ENCODE results near the gene CCDC141. TPM values are rescaled to one million over a fixed set of nuclear protein-coding genes. Genes with fewer than 3 reads are reported as not detected.

CCDC141 gene
- total RNA-seq, 3 donors from 2014 or later (not counting 1 experiment from before 2014, with no cell fraction given): 2.0 to 3.1 (median 2.0) TPM

DNA sequence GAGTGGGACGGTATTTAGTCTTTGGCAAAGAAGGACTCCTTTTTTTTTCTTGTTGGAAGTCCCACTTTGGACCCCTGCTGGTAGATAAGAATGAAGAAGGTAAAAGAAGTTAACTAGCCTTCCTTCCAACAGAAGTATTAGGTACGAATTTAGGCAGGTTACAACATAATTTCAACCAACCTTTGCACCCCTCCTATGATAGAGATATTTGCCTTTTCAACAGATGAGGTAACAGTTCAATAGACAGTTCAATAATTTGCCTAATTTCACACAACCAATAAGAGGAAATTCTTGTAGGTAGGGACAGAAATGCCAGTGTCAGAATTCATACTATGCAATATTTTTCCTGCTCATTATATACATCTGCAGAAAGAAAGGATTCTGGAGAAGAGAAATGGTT is 100.8 kb downstream of the CCDC141 start:
- Mint-ChIP-seq H3K27ac (no peak overlapping the region), H3K9me3 (peaks cover 5 to 7% of the 10 kb centered on the region in 2 donors), H3K36me3 (no peaks in the 10 kb centered on the region), H3K27me3 (ENCODE audit: low read depth in 2 of 2) (no peaks in the 10 kb centered on the region), H3K4me3 (no peak overlapping the region), H3K4me1 (no peaks in the 10 kb centered on the region)
- 100% methylated on average over 1 of the region's 2 CpGs for WGBS (ENCODE audit: insufficient coverage)
- Histone ChIP-seq H3K4me3 (ENCODE audit: low read length) (no peak overlapping the region), H3K36me3 (ENCODE audit: control insufficient read depth, insufficient read depth, low read length) (no peaks in the 10 kb centered on the region), H3K27me3 (ENCODE audit: control insufficient read depth, insufficient read depth, low read length) (no peaks in the 10 kb centered on the region), H3K4me1 (ENCODE audit: control insufficient read depth, insufficient read depth, low read length) (no peaks in the 10 kb centered on the region), H3K9me3 (ENCODE audit: control insufficient read depth, insufficient read depth, low read length) (no peaks in the 10 kb centered on the region), H3K27ac (ENCODE audit: low read length) (no peak overlapping the region)
- TF ChIP-seq, protein P1, sequence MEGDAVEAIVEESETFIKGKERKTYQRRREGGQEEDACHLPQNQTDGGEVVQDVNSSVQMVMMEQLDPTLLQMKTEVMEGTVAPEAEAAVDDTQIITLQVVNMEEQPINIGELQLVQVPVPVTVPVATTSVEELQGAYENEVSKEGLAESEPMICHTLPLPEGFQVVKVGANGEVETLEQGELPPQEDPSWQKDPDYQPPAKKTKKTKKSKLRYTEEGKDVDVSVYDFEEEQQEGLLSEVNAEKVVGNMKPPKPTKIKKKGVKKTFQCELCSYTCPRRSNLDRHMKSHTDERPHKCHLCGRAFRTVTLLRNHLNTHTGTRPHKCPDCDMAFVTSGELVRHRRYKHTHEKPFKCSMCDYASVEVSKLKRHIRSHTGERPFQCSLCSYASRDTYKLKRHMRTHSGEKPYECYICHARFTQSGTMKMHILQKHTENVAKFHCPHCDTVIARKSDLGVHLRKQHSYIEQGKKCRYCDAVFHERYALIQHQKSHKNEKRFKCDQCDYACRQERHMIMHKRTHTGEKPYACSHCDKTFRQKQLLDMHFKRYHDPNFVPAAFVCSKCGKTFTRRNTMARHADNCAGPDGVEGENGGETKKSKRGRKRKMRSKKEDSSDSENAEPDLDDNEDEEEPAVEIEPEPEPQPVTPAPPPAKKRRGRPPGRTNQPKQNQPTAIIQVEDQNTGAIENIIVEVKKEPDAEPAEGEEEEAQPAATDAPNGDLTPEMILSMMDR (IDR thresholded peaks at IDR 0.05): no peak
- intact Hi-C loops (cut with micrococcal nuclease): no loop called here
- ATAC-seq (no peak), DNase-seq (no peak)

DNA sequence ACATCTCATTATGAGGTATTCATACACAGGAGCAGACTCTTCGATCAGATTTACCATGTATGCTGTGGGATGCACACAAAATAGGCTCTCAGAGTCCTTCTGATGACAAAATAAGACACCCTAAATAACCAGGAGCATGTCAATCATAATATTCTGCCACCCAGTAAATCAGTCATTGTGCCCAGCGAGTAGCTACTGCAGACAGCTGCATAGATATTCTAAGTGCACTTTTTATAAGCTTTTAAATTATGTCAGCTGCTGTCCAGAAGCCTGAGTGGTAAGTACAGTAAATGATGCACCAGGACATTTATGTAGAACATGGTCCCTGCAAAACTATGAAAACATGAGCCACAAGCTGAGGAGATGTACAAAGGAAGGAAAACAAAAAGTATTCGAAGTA is 102.9 kb downstream of the CCDC141 start:
- H3K4me1 Mint-ChIP-seq: no peaks in the 10 kb centered on the region
- intact Hi-C loops (cut with micrococcal nuclease): no loop called here

DNA sequence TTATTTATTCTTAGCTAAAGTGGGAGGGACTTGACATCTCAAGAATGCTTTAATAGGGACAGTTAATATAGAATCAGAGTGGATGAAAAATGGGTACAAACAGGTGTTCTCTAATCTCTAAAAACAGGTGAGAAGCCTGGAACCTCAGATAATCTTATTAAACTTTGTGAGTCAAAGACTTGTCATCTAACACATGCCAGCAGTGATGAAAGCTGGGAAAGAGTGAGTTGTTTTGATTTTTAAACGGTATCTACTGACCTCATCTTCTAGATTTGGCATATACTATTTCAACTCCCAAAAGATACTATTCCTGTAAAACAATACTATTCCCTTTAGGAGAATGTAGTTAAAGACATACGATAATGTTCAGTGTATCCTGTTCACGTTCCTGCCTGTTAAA is 103.4 kb downstream of the CCDC141 start:
- H3K4me3 ChIP-seq (ENCODE audit: low read length): no peak overlapping the region
- intact Hi-C loops (cut with micrococcal nuclease): no loop called here
- H3K36me3 ChIP-seq (ENCODE audit: control insufficient read depth, insufficient read depth, low read length): no peaks in the 10 kb centered on the region
- Mint-ChIP-seq H3K27ac (no peak overlapping the region), H3K9me3 (peaks cover 5 to 7% of the 10 kb centered on the region in 2 donors), H3K36me3 (no peaks in the 10 kb centered on the region), H3K4me3 (no peak overlapping the region), H3K27me3 (ENCODE audit: low read depth in 2 of 2) (no peaks in the 10 kb centered on the region), H3K4me1 (no peaks in the 10 kb centered on the region)
- ATAC-seq (no peak), DNase-seq (no peak)
- H3K4me1 ChIP-seq (ENCODE audit: control insufficient read depth, insufficient read depth, low read length): no peaks in the 10 kb centered on the region
- H3K27me3 ChIP-seq (ENCODE audit: control insufficient read depth, insufficient read depth, low read length): no peaks in the 10 kb centered on the region
- 80% methylated on average over 1 of the region's 3 CpGs for WGBS (ENCODE audit: insufficient coverage)
- H3K9me3 ChIP-seq (ENCODE audit: control insufficient read depth, insufficient read depth, low read length): no peaks in the 10 kb centered on the region
- no peak overlapping the region for H3K27ac ChIP-seq (ENCODE audit: low read length)
- TF ChIP-seq, protein P1 (IDR thresholded peaks at IDR 0.05): no peak

More for the DNA sequence above, 102.9 kb downstream of the CCDC141 start:
- TF ChIP-seq, protein P1 (IDR thresholded peaks at IDR 0.05): no peak
- WGBS (ENCODE audit: insufficient coverage): 92% methylated on average over 2 of the region's 3 CpGs
- Mint-ChIP-seq H3K27ac (no peak overlapping the region), H3K4me3 (no peak overlapping the region), H3K9me3 (peaks cover 5 to 7% of the 10 kb centered on the region in 2 donors), H3K27me3 (ENCODE audit: low read depth in 2 of 2) (no peaks in the 10 kb centered on the region), H3K36me3 (no peaks in the 10 kb centered on the region)
- no peak for DNase-seq
- H3K36me3 ChIP-seq (ENCODE audit: control insufficient read depth, insufficient read depth, low read length): no peaks in the 10 kb centered on the region
- H3K4me3 ChIP-seq (ENCODE audit: low read length): no peak overlapping the region
- no peak overlapping the region for H3K27ac ChIP-seq (ENCODE audit: low read length)
- H3K9me3 ChIP-seq (ENCODE audit: control insufficient read depth, insufficient read depth, low read length): no peaks in the 10 kb centered on the region
- H3K27me3 ChIP-seq (ENCODE audit: control insufficient read depth, insufficient read depth, low read length): no peaks in the 10 kb centered on the region
- no peaks in the 10 kb centered on the region for H3K4me1 ChIP-seq (ENCODE audit: control insufficient read depth, insufficient read depth, low read length)
- no peak for ATAC-seq

DNA sequence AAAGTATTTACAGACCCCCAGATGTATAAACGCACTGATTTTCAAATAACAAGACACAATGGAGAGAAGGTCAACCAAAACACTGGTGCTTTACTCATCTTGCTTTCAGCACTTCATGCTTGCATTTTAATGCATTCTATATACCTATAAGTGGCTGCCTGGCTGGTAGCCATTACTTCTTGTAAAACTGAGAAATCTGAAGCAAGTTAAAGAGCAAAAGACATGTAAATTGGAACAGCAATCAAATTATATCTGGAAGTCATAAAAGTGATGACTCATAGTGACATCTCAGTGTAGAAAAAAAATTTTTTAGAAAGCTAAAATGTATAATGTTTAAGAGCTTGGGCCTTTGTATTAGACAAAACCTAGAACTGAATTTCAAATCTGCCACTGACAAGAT is 106.2 kb downstream of the CCDC141 start:
- Histone ChIP-seq H3K36me3 (ENCODE audit: control insufficient read depth, insufficient read depth, low read length) (no peaks in the 10 kb centered on the region), H3K4me1 (ENCODE audit: control insufficient read depth, insufficient read depth, low read length) (no peaks in the 10 kb centered on the region), H3K27ac (ENCODE audit: low read length) (no peak overlapping the region), H3K9me3 (ENCODE audit: control insufficient read depth, insufficient read depth, low read length) (no peaks in the 10 kb centered on the region), H3K4me3 (ENCODE audit: low read length) (no peak overlapping the region), H3K27me3 (ENCODE audit: control insufficient read depth, insufficient read depth, low read length) (no peaks in the 10 kb centered on the region)
- Mint-ChIP-seq H3K27me3 (ENCODE audit: low read depth in 2 of 2) (no peaks in the 10 kb centered on the region), H3K27ac (no peak overlapping the region), H3K36me3 (no peaks in the 10 kb centered on the region), H3K4me3 (no peak overlapping the region), H3K9me3 (peaks cover 5 to 7% of the 10 kb centered on the region in 2 donors), H3K4me1 (no peaks in the 10 kb centered on the region)
- WGBS (ENCODE audit: insufficient coverage): 70% methylated on average over 1 of the region's 1 CpG
- ATAC-seq (no peak), DNase-seq (no peak)
- intact Hi-C loops (cut with micrococcal nuclease): no loop called here
- TF ChIP-seq, protein P1 (IDR thresholded peaks at IDR 0.05): no peak

Data from natural killer cell (primary cell).